GM13976 (cell line): ENCODE data around the gene CASZ1.

Source experiments
- DNase-seq: peaks from one replicate; pipeline ENCODE4 v3.0.0; 2012; ENCODE audit warnings: low spot score
- CTCF ChIP-seq: IDR thresholded peaks from 2 replicates; pipeline ENCODE4 v1.5.1; 2012; ENCODE audit warnings: borderline replicate concordance, mild to moderate bottlenecking; ENCODE audit not compliant: insufficient read depth; ENCODE audit errors: extremely low read depth, missing control alignments, control extremely low read depth
- in situ Hi-C: fragments of 300-500 bp; cut with MboI; formaldehyde crosslinking; loops from one replicate; pipeline ENCODE4 v1.12.0; 2022; ENCODE audit warnings: low sequenced_read_pairs, mixed read lengths, inconsistent platforms; ENCODE audit not compliant: unreplicated experiment

The CASZ1 gene

GRCh38 chr1:10687782-10688408, 108.6 kb downstream of the CASZ1 start:
- in situ Hi-C loops: no loop called here
- no peak for TF ChIP-seq CTCF
- DNase-seq: no peak

- no peak for TF ChIP-seq CTCF
- no peak for DNase-seq
- in situ Hi-C loops: no loop called here
These were observed 109.2 kb downstream of the CASZ1 start for GRCh38 chr1:10687251-10687651.

- DNase-seq: no peak
- TF ChIP-seq CTCF: no peak
These were observed 109.9 kb downstream of the CASZ1 start for GRCh38 chr1:10686404-10687040.

GRCh38 chr1:10685808-10686403, 110.5 kb downstream of the CASZ1 start:
- DNase-seq: no peak
- no peak for TF ChIP-seq CTCF
- in situ Hi-C loops: no loop called here

More at GRCh38 chr1:10686404-10687040, 109.9 kb downstream of the CASZ1 start:
- in situ Hi-C loops: no loop called here

- TF ChIP-seq CTCF: no peak
- in situ Hi-C loops: no loop called here
- no peak for DNase-seq
These were observed 111.1 kb downstream of the CASZ1 start for GRCh38 chr1:10685196-10685807.

- no peak for DNase-seq
- TF ChIP-seq CTCF: no peak
- in situ Hi-C loops: no loop called here
These were observed 112.2 kb downstream of the CASZ1 start for GRCh38 chr1:10684221-10684620.
